Fibroblast of pulmonary artery (primary cell): ENCODE data around the gene SLC33A1.
"Not testable (repeated sequence)": the region's sequence is repeated elsewhere in the genome, so short reads cannot be mapped to it uniquely, and the experiment has no call there.

Experiments
- DNase-seq: peaks from one replicate; pipeline ENCODE4 v3.0.0-alpha.2; 2010; ENCODE audit warnings: low read depth
- H3K4me3 ChIP-seq: replicated peaks from 2 replicates; pipeline ENCODE4 v1.5.1; 2011; ENCODE audit warnings: low read depth, mild to moderate bottlenecking, control low read depth, low read length, moderate library complexity
- TF ChIP-seq, protein P1 (sequence below): IDR thresholded peaks from 2 replicates; pipeline ENCODE4 v1.5.1; 2011; ENCODE audit warnings: mild to moderate bottlenecking, control low read depth, low read length, inconsistent platforms; ENCODE audit errors: missing control alignments

SLC33A1 gene

DNA sequence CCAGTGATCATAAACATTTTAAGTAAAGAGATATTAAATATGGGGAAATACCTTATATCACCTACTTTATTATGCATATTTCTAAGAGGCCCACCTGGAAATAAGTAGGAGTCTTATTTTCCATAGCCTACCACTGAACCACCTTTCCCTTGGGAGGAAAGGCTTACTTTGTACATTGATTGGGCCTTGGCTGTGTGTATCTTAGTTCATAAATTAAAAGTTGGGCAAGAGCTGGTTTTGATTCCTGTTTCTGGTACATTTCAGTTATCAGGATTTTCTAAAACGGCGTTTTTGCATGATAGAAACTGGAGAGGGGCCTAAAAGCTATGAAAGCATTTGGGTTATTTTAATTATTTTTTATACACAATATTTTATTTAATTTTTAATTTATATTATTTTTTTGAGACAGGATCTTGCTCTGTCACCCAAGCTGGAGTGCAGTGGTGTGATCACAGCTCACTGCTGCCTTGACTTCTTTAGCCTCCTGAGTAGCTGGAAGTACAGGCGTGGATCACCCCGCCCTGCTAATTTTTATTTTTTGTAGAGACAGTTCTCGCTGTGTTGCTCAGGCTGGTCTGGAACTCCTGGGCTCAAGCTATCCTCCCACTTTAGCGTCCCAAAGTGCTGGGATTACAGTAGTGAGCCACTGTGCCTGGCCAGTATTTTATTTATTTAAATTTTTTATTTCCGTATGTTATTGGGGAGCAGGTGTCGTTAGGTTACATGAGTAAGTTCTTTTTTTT lies 18.8 kb upstream of the SLC33A1 start:
- no peak for DNase-seq
- H3K4me3 ChIP-seq, result peak overlapping the region; percentile 86
- TF ChIP-seq, protein P1, sequence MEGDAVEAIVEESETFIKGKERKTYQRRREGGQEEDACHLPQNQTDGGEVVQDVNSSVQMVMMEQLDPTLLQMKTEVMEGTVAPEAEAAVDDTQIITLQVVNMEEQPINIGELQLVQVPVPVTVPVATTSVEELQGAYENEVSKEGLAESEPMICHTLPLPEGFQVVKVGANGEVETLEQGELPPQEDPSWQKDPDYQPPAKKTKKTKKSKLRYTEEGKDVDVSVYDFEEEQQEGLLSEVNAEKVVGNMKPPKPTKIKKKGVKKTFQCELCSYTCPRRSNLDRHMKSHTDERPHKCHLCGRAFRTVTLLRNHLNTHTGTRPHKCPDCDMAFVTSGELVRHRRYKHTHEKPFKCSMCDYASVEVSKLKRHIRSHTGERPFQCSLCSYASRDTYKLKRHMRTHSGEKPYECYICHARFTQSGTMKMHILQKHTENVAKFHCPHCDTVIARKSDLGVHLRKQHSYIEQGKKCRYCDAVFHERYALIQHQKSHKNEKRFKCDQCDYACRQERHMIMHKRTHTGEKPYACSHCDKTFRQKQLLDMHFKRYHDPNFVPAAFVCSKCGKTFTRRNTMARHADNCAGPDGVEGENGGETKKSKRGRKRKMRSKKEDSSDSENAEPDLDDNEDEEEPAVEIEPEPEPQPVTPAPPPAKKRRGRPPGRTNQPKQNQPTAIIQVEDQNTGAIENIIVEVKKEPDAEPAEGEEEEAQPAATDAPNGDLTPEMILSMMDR, result no peak

DNA sequence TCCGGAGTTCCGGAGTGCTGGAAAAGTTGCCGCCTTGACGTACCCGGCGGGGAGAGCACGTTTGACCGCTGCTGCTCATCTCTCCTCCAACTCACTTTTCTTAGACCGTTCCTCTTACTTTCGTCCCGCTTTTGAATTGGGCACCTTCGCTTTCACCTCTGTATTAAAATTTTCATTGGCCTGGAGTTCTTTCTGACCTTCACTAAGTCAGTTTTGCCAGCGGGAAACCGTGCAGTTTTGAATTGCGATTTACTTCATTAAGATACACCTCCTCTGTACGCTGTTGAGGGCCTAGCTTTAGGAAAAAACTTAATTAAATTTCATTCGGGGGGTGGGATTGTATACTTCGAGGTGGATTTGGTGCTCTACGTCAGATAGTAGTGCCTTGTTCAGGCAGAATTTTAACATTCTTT lies 17.5 kb upstream of the SLC33A1 start:
- TF ChIP-seq, protein P1, result no peak
- DNase-seq, result peak; percentile 33
- H3K4me3 ChIP-seq, result peak overlapping the region; percentile 86

- TF ChIP-seq, protein P1, result no peak
- peak overlapping the region; percentile 86 for H3K4me3 ChIP-seq
- no peak for DNase-seq
Observed at GRCh38 chr3:155870945-155871745, 16.9 kb upstream of the SLC33A1 start.

DNA sequence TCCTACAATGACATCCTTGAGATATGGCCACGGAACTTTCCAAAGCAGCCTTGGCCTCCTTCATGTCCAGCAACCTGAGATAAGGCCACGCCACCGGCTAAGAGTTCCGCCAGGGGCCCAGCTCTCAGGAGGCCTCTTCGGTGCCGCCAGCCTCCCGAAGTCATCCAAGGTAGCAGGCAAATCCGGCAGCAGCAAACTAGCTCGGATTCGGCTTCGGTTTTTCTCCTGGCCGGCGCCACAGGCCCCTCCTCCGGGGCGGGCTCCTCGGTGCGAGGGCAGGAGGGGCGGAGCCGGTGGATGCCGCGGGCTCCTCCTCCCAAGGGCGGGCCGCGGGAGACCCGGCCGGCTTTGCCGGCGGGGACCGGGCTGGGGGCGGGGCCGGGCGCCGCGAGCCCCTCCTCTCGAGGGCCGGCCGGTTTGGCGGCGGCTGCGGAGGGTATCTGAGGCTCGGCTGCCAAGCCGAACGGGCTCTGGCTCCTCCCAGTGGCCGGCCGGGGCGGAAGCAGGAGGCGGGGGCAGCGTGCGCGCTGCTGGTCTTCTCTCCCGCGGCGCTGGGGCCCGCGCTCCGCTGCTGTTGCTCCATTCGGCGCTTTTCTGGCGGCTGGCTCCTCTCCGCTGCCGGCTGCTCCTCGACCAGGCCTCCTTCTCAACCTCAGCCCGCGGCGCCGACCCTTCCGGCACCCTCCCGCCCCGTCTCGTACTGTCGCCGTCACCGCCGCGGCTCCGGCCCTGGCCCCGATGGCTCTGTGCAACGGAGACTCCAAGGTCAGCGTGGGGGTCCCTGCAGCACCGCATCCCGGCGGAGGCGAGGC lies 16.1 kb upstream of the SLC33A1 start, which contains the start of gene GMPS:
TSS of gene GMPS (plus strand) at position 518 of the 812 bp plus-strand sequence. CDS start at position 739, 221 bp downstream.
- peak; percentile 93 for DNase-seq
- TF ChIP-seq, protein P1, result no peak
- peak within 1 kb of the TSS; percentile 86 for H3K4me3 ChIP-seq

- DNase-seq, result no peak
- peak overlapping the region; percentile 59 for H3K4me3 ChIP-seq
- TF ChIP-seq, protein P1, result no peak
Observed at GRCh38 chr3:155869691-155870090, 15.5 kb upstream of the SLC33A1 start.

DNA sequence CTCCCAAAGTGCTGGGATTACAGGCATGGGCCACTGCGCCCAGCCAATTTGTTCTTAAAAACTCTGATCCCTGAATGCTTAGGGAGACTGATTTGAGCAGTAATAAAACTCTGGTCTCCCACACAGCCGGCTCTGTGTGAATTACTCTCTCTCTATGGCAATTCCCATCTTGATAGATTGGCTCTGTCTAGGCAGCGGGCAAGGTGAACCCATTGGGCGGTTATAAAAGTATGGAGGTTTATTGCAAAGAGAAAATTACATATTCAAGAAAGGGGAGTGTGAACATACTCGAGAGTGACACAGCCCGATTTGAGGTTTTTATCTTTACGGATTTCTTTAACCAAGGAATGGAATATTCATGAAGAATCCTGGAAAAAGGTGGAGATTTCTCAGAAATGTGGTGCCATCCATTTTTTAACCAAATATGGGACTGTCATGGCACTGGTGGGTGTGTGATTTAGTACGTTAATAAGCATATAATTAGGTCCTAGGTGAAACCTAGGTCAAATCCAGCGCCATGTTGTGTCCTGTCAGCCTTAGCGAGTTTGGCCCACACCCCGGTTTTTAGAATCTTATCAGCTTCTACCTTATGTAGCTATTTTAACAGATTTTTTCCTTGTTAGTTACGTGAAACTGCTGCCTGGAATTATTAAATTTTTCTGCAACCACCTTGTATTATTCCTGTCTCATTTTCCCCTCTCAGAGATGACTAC lies 9.0 kb upstream of the SLC33A1 start:
- DNase-seq, result no peak
- no peak overlapping the region for H3K4me3 ChIP-seq
- TF ChIP-seq, protein P1, result no peak

GRCh38 chr3:155862290-155862982 lies 8.2 kb upstream of the SLC33A1 start:
- DNase-seq, result peak; percentile 58
- not testable (repeated sequence) for H3K4me3 ChIP-seq
